ENCODE data around the gene SLC4A1.

The SLC4A1 gene

GRCh38 chr17:44283344-44284023 is 15.5 kb upstream of the SLC4A1 start:
- DNase-seq (ENCODE audit: low read depth) = no peak

GRCh38 chr17:44282264-44282663 is 14.3 kb upstream of the SLC4A1 start:
- DNase-seq (ENCODE audit: low read depth) = no peak

- DNase-seq (ENCODE audit: low read depth) = no peak
Observed at GRCh38 chr17:44281570-44281969, 13.6 kb upstream of the SLC4A1 start.

GRCh38 chr17:44280392-44280937 is 12.5 kb upstream of the SLC4A1 start:
- no peak for DNase-seq (ENCODE audit: low read depth)

- no peak for DNase-seq (ENCODE audit: low read depth)
Observed at GRCh38 chr17:44279666-44280391, 11.9 kb upstream of the SLC4A1 start.

GRCh38 chr17:44279346-44279665 is 11.4 kb upstream of the SLC4A1 start:
- DNase-seq (ENCODE audit: low read depth) = no peak

- DNase-seq (ENCODE audit: low read depth) = no peak
Observed at GRCh38 chr17:44277976-44278375, 10.0 kb upstream of the SLC4A1 start.

- no peak for DNase-seq (ENCODE audit: low read depth)
Observed at GRCh38 chr17:44273607-44274006, 5.7 kb upstream of the SLC4A1 start.

- no peak for DNase-seq (ENCODE audit: low read depth)
Observed at GRCh38 chr17:44272954-44273353, 5.0 kb upstream of the SLC4A1 start.

GRCh38 chr17:44272321-44272951 is 4.5 kb upstream of the SLC4A1 start:
- no peak for DNase-seq (ENCODE audit: low read depth)

GRCh38 chr17:44269535-44270240 is 1.8 kb upstream of the SLC4A1 start:
- DNase-seq (ENCODE audit: low read depth) = no peak

GRCh38 chr17:44268709-44269534 is 987 bp upstream of the SLC4A1 start:
- DNase-seq (ENCODE audit: low read depth) = no peak

GRCh38 chr17:44267165-44267455 is 825 bp downstream of the SLC4A1 start:
- no peak for DNase-seq (ENCODE audit: low read depth)

- DNase-seq (ENCODE audit: low read depth) = no peak
Observed at GRCh38 chr17:44266402-44267164, 1.4 kb downstream of the SLC4A1 start.

- no peak for DNase-seq (ENCODE audit: low read depth)
Observed at GRCh38 chr17:44263345-44263902, 4.5 kb downstream of the SLC4A1 start.

- no peak for DNase-seq (ENCODE audit: low read depth)
Observed at GRCh38 chr17:44262654-44263225, 5.2 kb downstream of the SLC4A1 start.

- DNase-seq (ENCODE audit: low read depth) = no peak
Observed at GRCh38 chr17:44260296-44260695, 7.6 kb downstream of the SLC4A1 start.

- DNase-seq (ENCODE audit: low read depth) = no peak
Observed at GRCh38 chr17:44258811-44259351, 9.1 kb downstream of the SLC4A1 start.

GRCh38 chr17:44257815-44258760 is 9.8 kb downstream of the SLC4A1 start:
- DNase-seq (ENCODE audit: low read depth) = no peak

Measured in T-helper 22 cell (primary cell).